MM.1S (cell line): ENCODE results near the gene ZBTB46.

ENCODE experiments used
- DNase-seq: peaks from one replicate; pipeline ENCODE4 v3.0.0-alpha.2; 2015
- H2AFZ ChIP-seq: fragments of 300-600 bp; sonication (generic); 2 replicates; pipeline ENCODE4 v1.6.0; 2016; ENCODE audit warnings: antibody characterized with exemption, low read length
- H3F3A ChIP-seq: fragments of 300-600 bp; sonication (generic); 2 replicates; pipeline ENCODE4 v1.6.1; 2016; ENCODE audit warnings: mild to moderate bottlenecking, antibody characterized with exemption, low read length, moderate library complexity, mixed read lengths; ENCODE audit not compliant: insufficient read depth
- H3K27ac ChIP-seq: fragments of 300-600 bp; sonication (generic); 2 replicates; pipeline ENCODE4 v1.5.1; 2016; ENCODE audit warnings: mild to moderate bottlenecking, low read length
- H3K27me3 ChIP-seq: fragments of 300-600 bp; sonication (generic); replicated peaks from 2 replicates; pipeline ENCODE4 v1.6.0; 2016; ENCODE audit warnings: low read length; ENCODE audit not compliant: insufficient read depth
- H3K36me3 ChIP-seq: fragments of 300-600 bp; sonication (generic); replicated peaks from 2 replicates; pipeline ENCODE4 v1.6.1; 2016; ENCODE audit warnings: mild to moderate bottlenecking, low read length, mixed read lengths; ENCODE audit not compliant: insufficient read depth
- H3K4me1 ChIP-seq: fragments of 300-600 bp; sonication (generic); 2 replicates; pipeline ENCODE4 v1.6.1; 2016; ENCODE audit warnings: low read length, mixed read lengths
- H3K4me2 ChIP-seq: fragments of 300-600 bp; sonication (generic); 2 replicates; pipeline ENCODE4 v1.6.0; 2016; ENCODE audit warnings: low read depth, low read length
- H3K4me3 ChIP-seq: fragments of 300-600 bp; sonication (generic); 2 replicates; pipeline ENCODE4 v1.5.1; 2016; ENCODE audit warnings: low read length, mixed read lengths
- H3K79me2 ChIP-seq: fragments of 300-600 bp; sonication (generic); 2 replicates; pipeline ENCODE4 v1.6.1; 2016; ENCODE audit warnings: mixed run types, low read length, mixed read lengths
- H3K9ac ChIP-seq: fragments of 300-600 bp; sonication (generic); 2 replicates; pipeline ENCODE4 v1.6.1; 2016; ENCODE audit warnings: low read length, mixed read lengths
- H3K9me2 ChIP-seq: fragments of 300-600 bp; sonication (generic); replicated peaks from 2 replicates; pipeline ENCODE4 v1.6.1; 2016; ENCODE audit warnings: mild to moderate bottlenecking, low read length, mixed read lengths; ENCODE audit not compliant: insufficient read depth
- H3K9me3 ChIP-seq: fragments of 300-600 bp; sonication (generic); replicated peaks from 2 replicates; pipeline ENCODE4 v1.6.1; 2016; ENCODE audit warnings: mild to moderate bottlenecking, low read length, mixed read lengths; ENCODE audit not compliant: insufficient read depth
- H4K20me1 ChIP-seq: fragments of 300-600 bp; sonication (generic); 2 replicates; pipeline ENCODE4 v1.6.1; 2016; ENCODE audit warnings: mild to moderate bottlenecking, low read length, moderate library complexity, mixed read lengths; ENCODE audit not compliant: insufficient read depth
- EZH2 ChIP-seq: fragments of 300-600 bp; sonication (generic); optimal IDR thresholded peaks from 2 replicates; pipeline ENCODE3; 2017; ENCODE audit warnings: low read depth, mild to moderate bottlenecking, antibody characterized with exemption, low read length, mixed read lengths
- EZH2phosphoT487 ChIP-seq: fragments of 300-600 bp; sonication (generic); IDR thresholded peaks from 2 replicates; pipeline ENCODE4 v1.6.1; 2018; ENCODE audit warnings: antibody characterized with exemption, low read length
- TF ChIP-seq, protein P1 (sequence below): fragments of 300-600 bp; sonication (generic); IDR thresholded peaks from 2 replicates; pipeline ENCODE4 v1.5.1; 2016; ENCODE audit warnings: antibody characterized with exemption, low read length, mixed read lengths

ZBTB46 gene

DNA sequence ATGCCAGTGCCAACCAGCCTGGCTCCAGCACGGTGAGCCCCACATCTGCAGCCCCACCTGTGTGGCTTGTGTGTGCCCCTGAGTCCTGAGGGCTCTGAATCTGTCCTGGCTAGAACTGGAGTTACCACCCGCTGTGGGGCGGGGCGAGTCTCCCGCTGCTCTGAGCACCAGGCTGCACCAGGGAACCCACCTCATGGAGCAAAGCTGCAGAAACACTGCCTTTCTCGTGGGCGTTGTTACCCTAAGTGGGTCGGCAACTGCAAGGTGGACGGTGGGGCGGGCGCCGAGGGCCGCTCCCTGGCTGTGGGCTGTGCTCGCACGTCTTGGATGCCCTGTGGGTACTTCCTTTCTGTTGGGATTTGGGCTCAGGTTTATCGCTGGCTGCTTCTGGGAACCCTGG is 12.7 kb upstream of the ZBTB46 start:
- Histone ChIP-seq H3K27me3 (peaks cover 80% of the 10 kb centered on the region), H3K9ac (no peak overlapping the region), H3K36me3 (no peaks in the 10 kb centered on the region), H3K4me3 (no peak overlapping the region), H3F3A (no peaks in the 10 kb centered on the region), H3K27ac (no peak overlapping the region), H3K9me3 (no peaks in the 10 kb centered on the region), H2AFZ (no peak overlapping the region), H3K4me1 (no peaks in the 10 kb centered on the region), H3K9me2 (no peaks in the 10 kb centered on the region), H3K4me2 (no peak overlapping the region), H3K79me2 (no peaks in the 10 kb centered on the region), H4K20me1 (no peaks in the 10 kb centered on the region)
- DNase-seq: no peak
- TF ChIP-seq EZH2: no peak
- TF ChIP-seq EZH2phosphoT487: no peak
- TF ChIP-seq, protein P1, sequence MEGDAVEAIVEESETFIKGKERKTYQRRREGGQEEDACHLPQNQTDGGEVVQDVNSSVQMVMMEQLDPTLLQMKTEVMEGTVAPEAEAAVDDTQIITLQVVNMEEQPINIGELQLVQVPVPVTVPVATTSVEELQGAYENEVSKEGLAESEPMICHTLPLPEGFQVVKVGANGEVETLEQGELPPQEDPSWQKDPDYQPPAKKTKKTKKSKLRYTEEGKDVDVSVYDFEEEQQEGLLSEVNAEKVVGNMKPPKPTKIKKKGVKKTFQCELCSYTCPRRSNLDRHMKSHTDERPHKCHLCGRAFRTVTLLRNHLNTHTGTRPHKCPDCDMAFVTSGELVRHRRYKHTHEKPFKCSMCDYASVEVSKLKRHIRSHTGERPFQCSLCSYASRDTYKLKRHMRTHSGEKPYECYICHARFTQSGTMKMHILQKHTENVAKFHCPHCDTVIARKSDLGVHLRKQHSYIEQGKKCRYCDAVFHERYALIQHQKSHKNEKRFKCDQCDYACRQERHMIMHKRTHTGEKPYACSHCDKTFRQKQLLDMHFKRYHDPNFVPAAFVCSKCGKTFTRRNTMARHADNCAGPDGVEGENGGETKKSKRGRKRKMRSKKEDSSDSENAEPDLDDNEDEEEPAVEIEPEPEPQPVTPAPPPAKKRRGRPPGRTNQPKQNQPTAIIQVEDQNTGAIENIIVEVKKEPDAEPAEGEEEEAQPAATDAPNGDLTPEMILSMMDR: no peak

DNA sequence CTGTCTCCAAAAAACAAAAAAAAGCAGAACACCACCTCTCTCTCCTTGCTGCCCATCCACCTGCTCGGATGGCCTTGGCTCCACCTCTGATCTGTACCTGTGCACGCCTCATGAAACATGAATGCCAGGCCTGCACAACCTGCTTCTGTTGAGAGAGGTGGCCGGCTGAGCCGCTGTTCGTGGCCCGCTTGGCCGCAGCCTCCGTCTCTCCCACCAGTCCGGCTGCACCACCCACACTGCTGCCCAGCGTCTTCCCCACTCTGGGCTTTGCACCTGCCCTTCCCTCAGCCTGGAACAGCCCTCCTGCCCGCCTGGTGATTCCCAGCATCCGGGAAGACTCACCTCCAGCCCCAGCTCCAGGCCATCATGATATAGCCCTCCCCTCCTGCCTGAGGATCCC is 12.2 kb upstream of the ZBTB46 start:
- peaks cover 79% of the 10 kb centered on the region for H3K27me3 ChIP-seq
- no peak overlapping the region for H3K27ac ChIP-seq
- H3F3A ChIP-seq: no peaks in the 10 kb centered on the region
- no peaks in the 10 kb centered on the region for H3K79me2 ChIP-seq
- H3K9me2 ChIP-seq: no peaks in the 10 kb centered on the region
- H4K20me1 ChIP-seq: no peaks in the 10 kb centered on the region
- no peak overlapping the region for H3K4me3 ChIP-seq
- no peak for TF ChIP-seq EZH2phosphoT487
- TF ChIP-seq, protein P1: no peak
- no peak overlapping the region for H2AFZ ChIP-seq
- H3K4me2 ChIP-seq: no peak overlapping the region
- no peak for DNase-seq
- H3K4me1 ChIP-seq: no peaks in the 10 kb centered on the region
- H3K36me3 ChIP-seq: no peaks in the 10 kb centered on the region
- no peak overlapping the region for H3K9ac ChIP-seq
- H3K9me3 ChIP-seq: no peaks in the 10 kb centered on the region

DNA sequence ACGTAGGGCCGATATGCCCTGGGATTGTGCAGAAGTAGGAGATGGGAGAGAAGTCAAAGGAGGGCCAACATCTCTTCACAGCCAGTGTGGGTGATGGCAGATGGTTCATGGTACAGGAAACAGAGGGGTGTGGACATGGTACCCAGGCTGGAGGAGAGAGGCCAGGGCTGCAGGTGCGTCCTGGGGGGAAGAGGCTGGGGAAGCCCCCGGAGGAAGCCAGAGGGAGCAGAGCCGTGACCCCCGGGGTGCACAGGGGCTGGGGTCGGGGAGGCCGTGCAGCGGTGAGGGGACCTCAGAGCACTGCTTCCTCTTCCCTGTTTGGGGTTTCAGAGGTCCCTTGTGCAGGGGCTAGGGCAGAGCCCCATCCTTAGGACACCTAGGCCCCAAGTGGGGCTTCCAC is 11.2 kb upstream of the ZBTB46 start:
- Histone ChIP-seq H3K79me2 (no peaks in the 10 kb centered on the region), H3K36me3 (no peaks in the 10 kb centered on the region), H3K9me3 (no peaks in the 10 kb centered on the region), H4K20me1 (no peaks in the 10 kb centered on the region), H3K27ac (no peak overlapping the region), H3F3A (no peaks in the 10 kb centered on the region), H3K4me1 (no peaks in the 10 kb centered on the region), H3K27me3 (peaks cover 79% of the 10 kb centered on the region), H2AFZ (no peak overlapping the region), H3K4me3 (no peak overlapping the region), H3K4me2 (no peak overlapping the region), H3K9ac (no peak overlapping the region), H3K9me2 (no peaks in the 10 kb centered on the region)
- DNase-seq: no peak
- TF ChIP-seq, protein P1: no peak
- TF ChIP-seq EZH2phosphoT487: no peak
- TF ChIP-seq EZH2: no peak

DNA sequence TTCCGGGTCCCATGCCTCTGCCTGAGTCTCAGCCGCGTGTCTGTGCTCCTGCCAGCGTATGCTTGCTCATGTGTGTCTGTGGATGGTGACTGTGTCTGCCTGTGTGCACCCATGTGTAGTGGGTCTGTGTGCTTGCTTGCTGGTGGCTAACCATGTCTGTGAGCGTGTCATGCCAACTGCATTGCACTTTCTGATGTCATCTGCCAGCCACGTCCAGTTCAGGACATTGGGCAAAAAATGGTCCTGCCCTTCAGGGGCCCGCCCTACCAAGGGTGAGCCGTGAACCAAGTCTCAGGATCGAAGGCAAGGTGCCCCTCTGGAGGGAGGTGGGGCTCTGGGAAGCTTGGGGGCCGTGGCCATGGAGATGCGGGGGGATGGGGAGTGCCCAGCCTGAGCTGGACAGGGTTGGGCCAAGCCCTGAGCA is 9.4 kb upstream of the ZBTB46 start:
- H3K79me2 ChIP-seq: no peaks in the 10 kb centered on the region
- no peak overlapping the region for H3K9ac ChIP-seq
- no peak for DNase-seq
- H4K20me1 ChIP-seq: no peaks in the 10 kb centered on the region
- no peaks in the 10 kb centered on the region for H3K4me1 ChIP-seq
- H3K4me2 ChIP-seq: no peak overlapping the region
- H3K9me3 ChIP-seq: no peaks in the 10 kb centered on the region
- no peak overlapping the region for H3K4me3 ChIP-seq
- no peak overlapping the region for H2AFZ ChIP-seq
- H3K27me3 ChIP-seq: peaks cover 72% of the 10 kb centered on the region
- H3K36me3 ChIP-seq: no peaks in the 10 kb centered on the region
- no peaks in the 10 kb centered on the region for H3K9me2 ChIP-seq
- no peak for TF ChIP-seq EZH2
- TF ChIP-seq, protein P1: no peak
- TF ChIP-seq EZH2phosphoT487: no peak
- no peaks in the 10 kb centered on the region for H3F3A ChIP-seq
- H3K27ac ChIP-seq: no peak overlapping the region
